ENCODE measurements around the gene FAXDC2.

GRCh38 chr5:154830219-154830595 lies 20.2 kb downstream of the FAXDC2 start:
- TF ChIP-seq, protein P1, sequence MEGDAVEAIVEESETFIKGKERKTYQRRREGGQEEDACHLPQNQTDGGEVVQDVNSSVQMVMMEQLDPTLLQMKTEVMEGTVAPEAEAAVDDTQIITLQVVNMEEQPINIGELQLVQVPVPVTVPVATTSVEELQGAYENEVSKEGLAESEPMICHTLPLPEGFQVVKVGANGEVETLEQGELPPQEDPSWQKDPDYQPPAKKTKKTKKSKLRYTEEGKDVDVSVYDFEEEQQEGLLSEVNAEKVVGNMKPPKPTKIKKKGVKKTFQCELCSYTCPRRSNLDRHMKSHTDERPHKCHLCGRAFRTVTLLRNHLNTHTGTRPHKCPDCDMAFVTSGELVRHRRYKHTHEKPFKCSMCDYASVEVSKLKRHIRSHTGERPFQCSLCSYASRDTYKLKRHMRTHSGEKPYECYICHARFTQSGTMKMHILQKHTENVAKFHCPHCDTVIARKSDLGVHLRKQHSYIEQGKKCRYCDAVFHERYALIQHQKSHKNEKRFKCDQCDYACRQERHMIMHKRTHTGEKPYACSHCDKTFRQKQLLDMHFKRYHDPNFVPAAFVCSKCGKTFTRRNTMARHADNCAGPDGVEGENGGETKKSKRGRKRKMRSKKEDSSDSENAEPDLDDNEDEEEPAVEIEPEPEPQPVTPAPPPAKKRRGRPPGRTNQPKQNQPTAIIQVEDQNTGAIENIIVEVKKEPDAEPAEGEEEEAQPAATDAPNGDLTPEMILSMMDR (IDR thresholded peaks at IDR 0.05), result no peak
- no peak for TF ChIP-seq POLR2A (IDR thresholded peaks at IDR 0.05)

Measured in body of pancreas (tissue), 4 donors.